Breast epithelium (tissue), 3 donors: Measurements from ENCODE around the gene DSCAM.

Experiments used
- CTCF ChIP-seq, 3 donors: fragments of 450-650 bp; IDR thresholded peaks; one replicate each; pipeline ENCODE4 v1.5.1; 2016 to 2017; ENCODE audit warnings: antibody characterized with exemption in 3 of 3, mild to moderate bottlenecking in 3 of 3, moderate library complexity in 3 of 3
- POLR2A ChIP-seq: fragments of 450-650 bp; IDR thresholded peaks from one replicate; pipeline ENCODE4 v1.6.1; 2016; ENCODE audit warnings: antibody characterized with exemption, mild to moderate bottlenecking, moderate library complexity
- POLR2AphosphoS5 ChIP-seq, 3 donors: sonication (generic); formaldehyde crosslinking; IDR thresholded peaks; one replicate each; pipeline ENCODE4 v1.6.1; 2017; ENCODE audit warnings: antibody characterized with exemption in 3 of 3

- TF ChIP-seq POLR2AphosphoS5 (IDR thresholded peaks at IDR 0.05) (no peak), CTCF (IDR thresholded peaks at IDR 0.05) (no peak), POLR2A (no peak)
Measured at GRCh38 chr21:39972976-39973770, 873.8 kb downstream of the DSCAM start.
